ENCODE results near the gene SYNJ1. TPM values are rescaled to one million over a fixed set of nuclear protein-coding genes. Genes with fewer than 3 reads are reported as not detected.

Gene SYNJ1
- polyA plus RNA-seq, 3 donors: 4.0 to 16.5 (median 8.1) TPM

DNA sequence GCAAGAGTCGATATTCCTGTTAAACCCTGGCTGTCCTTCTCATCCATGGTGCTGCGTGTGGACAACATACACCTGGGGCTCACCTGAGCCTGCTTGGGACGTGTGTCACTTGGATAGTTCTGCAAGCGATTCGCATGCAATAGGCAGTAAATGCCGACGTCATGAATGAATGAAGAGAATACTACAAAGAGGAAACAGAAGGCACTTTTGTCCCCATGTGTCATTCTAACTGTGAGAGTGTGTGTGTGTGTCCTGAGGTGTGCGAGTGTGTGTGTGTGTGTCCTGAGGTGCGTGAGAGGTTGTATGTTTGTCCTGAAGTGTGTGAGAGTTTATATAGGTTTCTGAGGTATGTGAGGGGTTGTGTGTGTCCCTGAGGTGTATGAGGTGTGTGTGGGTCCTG lies 141.8 kb downstream of the SYNJ1 start:
- no peak overlapping the region for H3K27ac Mint-ChIP-seq
- Histone ChIP-seq H3K4me2 (replicated peaks; ENCODE audit: extremely low read depth, low read length, poor library complexity, severe bottlenecking) (no peak overlapping the region), H3K36me3 (replicated peaks in 1 of 2; ENCODE audit: control insufficient read depth in 1 of 2, insufficient read depth in 2 of 2, low read length in 2 of 2) (no peaks in the 10 kb centered on the region), H3K27ac (ENCODE audit: low read depth in 1 of 2, low read length in 2 of 2) (no peak overlapping the region), H4K20me1 (ENCODE audit: insufficient read depth, low read length) (no peaks in the 10 kb centered on the region), H3K9ac (ENCODE audit: insufficient read depth, low read length, poor library complexity, severe bottlenecking) (no peak overlapping the region), H3K79me2 (ENCODE audit: insufficient read depth, low read length) (no peaks in the 10 kb centered on the region), H3K9me3 (replicated peaks in 1 of 2; ENCODE audit: control insufficient read depth in 1 of 2, insufficient read depth in 1 of 2, low read length in 2 of 2) (no peaks in the 10 kb centered on the region), H2AFZ (ENCODE audit: insufficient read depth, low read depth, low read length, poor library complexity, severe bottlenecking) (no peak overlapping the region), H3K4me1 (ENCODE audit: control insufficient read depth in 1 of 2, insufficient read depth in 2 of 2, low read length in 2 of 2) (no peaks in the 10 kb centered on the region), H3K27me3 (ENCODE audit: control insufficient read depth in 2 of 2, insufficient read depth in 2 of 2, low read length in 2 of 2) (no peaks in the 10 kb centered on the region), H3K4me3 (replicated peaks in 1 of 3; ENCODE audit: low read depth in 2 of 3, low read length in 3 of 3) (no peak overlapping the region)
- TF ChIP-seq, protein P1, sequence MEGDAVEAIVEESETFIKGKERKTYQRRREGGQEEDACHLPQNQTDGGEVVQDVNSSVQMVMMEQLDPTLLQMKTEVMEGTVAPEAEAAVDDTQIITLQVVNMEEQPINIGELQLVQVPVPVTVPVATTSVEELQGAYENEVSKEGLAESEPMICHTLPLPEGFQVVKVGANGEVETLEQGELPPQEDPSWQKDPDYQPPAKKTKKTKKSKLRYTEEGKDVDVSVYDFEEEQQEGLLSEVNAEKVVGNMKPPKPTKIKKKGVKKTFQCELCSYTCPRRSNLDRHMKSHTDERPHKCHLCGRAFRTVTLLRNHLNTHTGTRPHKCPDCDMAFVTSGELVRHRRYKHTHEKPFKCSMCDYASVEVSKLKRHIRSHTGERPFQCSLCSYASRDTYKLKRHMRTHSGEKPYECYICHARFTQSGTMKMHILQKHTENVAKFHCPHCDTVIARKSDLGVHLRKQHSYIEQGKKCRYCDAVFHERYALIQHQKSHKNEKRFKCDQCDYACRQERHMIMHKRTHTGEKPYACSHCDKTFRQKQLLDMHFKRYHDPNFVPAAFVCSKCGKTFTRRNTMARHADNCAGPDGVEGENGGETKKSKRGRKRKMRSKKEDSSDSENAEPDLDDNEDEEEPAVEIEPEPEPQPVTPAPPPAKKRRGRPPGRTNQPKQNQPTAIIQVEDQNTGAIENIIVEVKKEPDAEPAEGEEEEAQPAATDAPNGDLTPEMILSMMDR (IDR thresholded peaks at IDR 0.05): no peak
- H3K9me3 Mint-ChIP-seq: no peaks in the 10 kb centered on the region
- H3K4me1 Mint-ChIP-seq: no peaks in the 10 kb centered on the region
- no peak for DNase-seq
- H3K27me3 Mint-ChIP-seq (ENCODE audit: low read depth in 3 of 3): peaks cover 0 to 1% (median 1%) of the 10 kb centered on the region in 3 donors
- WGBS (ENCODE audit: insufficient coverage): 70% methylated on average over 8 of the region's 9 CpGs
- intact Hi-C loops (cut with micrococcal nuclease): no loop called here
- no peaks in the 10 kb centered on the region for H3K36me3 Mint-ChIP-seq
- no peak overlapping the region for H3K4me3 Mint-ChIP-seq

DNA sequence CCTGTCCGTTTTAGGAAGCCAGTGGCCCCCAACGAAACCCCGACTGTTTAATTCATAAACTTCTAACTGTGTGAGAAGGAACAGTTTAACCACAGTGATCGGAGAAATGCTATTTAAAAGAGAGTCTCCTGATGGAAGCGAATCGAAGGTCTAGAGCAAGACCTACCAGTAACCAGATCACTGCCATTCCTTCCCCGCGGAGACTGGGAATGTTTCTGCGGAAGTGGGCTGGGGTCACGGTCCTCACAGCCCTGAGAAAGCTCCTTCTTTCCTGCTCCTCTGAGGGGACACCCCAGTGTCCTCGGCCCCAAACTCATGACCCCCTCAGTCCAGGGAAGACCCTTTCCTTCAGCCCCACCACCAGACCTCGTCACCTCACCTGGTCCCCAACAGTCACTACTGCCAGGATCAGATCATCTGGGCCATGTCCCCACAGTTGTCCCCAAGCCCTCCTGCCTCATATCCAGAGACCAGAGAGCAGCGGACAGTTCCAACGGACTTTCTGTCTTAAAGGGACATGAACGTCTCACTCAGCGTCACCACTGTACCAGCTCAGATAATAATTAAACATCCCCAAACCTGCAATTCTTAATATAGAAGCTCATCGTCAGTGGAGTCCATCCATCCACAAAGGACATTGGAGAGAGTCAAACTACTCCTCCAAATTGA lies 142.6 kb downstream of the SYNJ1 start, which contains the start of gene TCP10L:
TCP10L (minus strand) TSS at position 482 of the 669 bp plus-strand sequence. CDS start 1,219 bp downstream, outside the sequence.
- no peak for DNase-seq
- H3K4me1 ChIP-seq (ENCODE audit: control insufficient read depth in 1 of 2, insufficient read depth in 2 of 2, low read length in 2 of 2): no peaks in the 10 kb centered on the region
- WGBS (ENCODE audit: insufficient coverage): 89% methylated on average over 17 of the region's 17 CpGs
- H3K4me2 ChIP-seq (replicated peaks; ENCODE audit: extremely low read depth, low read length, poor library complexity, severe bottlenecking): no peak within 1 kb of the TSS
- H2AFZ ChIP-seq (ENCODE audit: insufficient read depth, low read depth, low read length, poor library complexity, severe bottlenecking): no peak within 1 kb of the TSS
- no peaks in the 10 kb centered on the region for H4K20me1 ChIP-seq (ENCODE audit: insufficient read depth, low read length)
- H3K36me3 Mint-ChIP-seq: no peaks in the 10 kb centered on the region
- no peaks in the 10 kb centered on the region for H3K4me1 Mint-ChIP-seq
- H3K36me3 ChIP-seq (replicated peaks in 1 of 2; ENCODE audit: control insufficient read depth in 1 of 2, insufficient read depth in 2 of 2, low read length in 2 of 2): no peaks in the 10 kb centered on the region
- no peaks in the 10 kb centered on the region for H3K79me2 ChIP-seq (ENCODE audit: insufficient read depth, low read length)
- H3K9me3 ChIP-seq (replicated peaks in 1 of 2; ENCODE audit: control insufficient read depth in 1 of 2, insufficient read depth in 1 of 2, low read length in 2 of 2): no peaks in the 10 kb centered on the region
- intact Hi-C loops (cut with micrococcal nuclease): no loop called here
- no peak within 1 kb of the TSS for H3K9ac ChIP-seq (ENCODE audit: insufficient read depth, low read length, poor library complexity, severe bottlenecking)
- H3K4me3 ChIP-seq (replicated peaks in 1 of 3; ENCODE audit: low read depth in 2 of 3, low read length in 3 of 3): no peak within 1 kb of the TSS
- H3K4me3 Mint-ChIP-seq: peak within 1 kb of the TSS in 1 of 2 donors; percentile 32
- H3K9me3 Mint-ChIP-seq: no peaks in the 10 kb centered on the region
- TF ChIP-seq, protein P1 (IDR thresholded peaks at IDR 0.05): no peak
- H3K27ac ChIP-seq (ENCODE audit: low read depth in 1 of 2, low read length in 2 of 2): no peak within 1 kb of the TSS
- no peaks in the 10 kb centered on the region for H3K27me3 ChIP-seq (ENCODE audit: control insufficient read depth in 2 of 2, insufficient read depth in 2 of 2, low read length in 2 of 2)
- no peak within 1 kb of the TSS for H3K27ac Mint-ChIP-seq
- H3K27me3 Mint-ChIP-seq (ENCODE audit: low read depth in 3 of 3): peaks cover 0 to 1% (median 1%) of the 10 kb centered on the region in 3 donors
